ENCODE data around the gene VASN. TPM values are rescaled to one million over a fixed set of nuclear protein-coding genes. Genes with fewer than 3 reads are reported as not detected.

The VASN gene
- polyA plus RNA-seq (2013, experiment 1 of 2): 7.8 TPM
- 7.6 TPM for polyA plus RNA-seq (2013, experiment 2 of 2)

- Histone ChIP-seq H3K36me3 (replicated peaks in 1 of 2; ENCODE audit: control insufficient read depth in 2 of 2, insufficient read depth in 2 of 2, low read length in 2 of 2) (no peaks in the 10 kb centered on the region), H3K4ac (ENCODE audit: low read length) (peak within 1 kb of the TSS; percentile 53), H2BK120ac (ENCODE audit: low read depth, low read length) (peak within 1 kb of the TSS; percentile 96), H2BK5ac (ENCODE audit: low read length) (peak within 1 kb of the TSS; percentile 29), H4K8ac (ENCODE audit: low read depth, low read length) (peak within 1 kb of the TSS; percentile 82), H2BK12ac (ENCODE audit: low read length) (peak within 1 kb of the TSS; percentile 41), H3K14ac (ENCODE audit: low read length) (peak within 1 kb of the TSS; percentile 89), H3K27me3 (ENCODE audit: control insufficient read depth in 3 of 3, insufficient read depth in 3 of 3, low read depth in 1 of 3, low read length in 3 of 3) (no peaks in the 10 kb centered on the region), H3K79me1 (ENCODE audit: low read depth, low read length) (peaks cover 9% of the 10 kb centered on the region), H3K4me2 (ENCODE audit: insufficient read depth, low read length, poor library complexity, severe bottlenecking) (peak within 1 kb of the TSS; percentile 91), H3K9me3 (replicated peaks in 1 of 2; ENCODE audit: control insufficient read depth in 2 of 2, insufficient read depth in 1 of 2, low read depth in 1 of 2, low read length in 2 of 2) (no peaks in the 10 kb centered on the region), H2AK5ac (ENCODE audit: low read depth, low read length) (peak within 1 kb of the TSS; percentile 99), H3K4me3 (ENCODE audit: low read length in 2 of 2) (peak within 1 kb of the TSS; percentile 54 to 87), H3K18ac (ENCODE audit: low read length) (peak within 1 kb of the TSS; percentile 90), H2AFZ (ENCODE audit: low read length) (peak within 1 kb of the TSS; percentile 75), H4K91ac (ENCODE audit: low read depth, low read length, poor library complexity) (peak within 1 kb of the TSS; percentile 72), H3K9ac (ENCODE audit: low read depth, low read length, poor library complexity) (peak within 1 kb of the TSS; percentile 91), H2BK15ac (ENCODE audit: low read length) (peak within 1 kb of the TSS; percentile 38), H3K27ac (replicated peaks; ENCODE audit: low read length) (no peak within 1 kb of the TSS), H3K4me1 (ENCODE audit: control insufficient read depth in 2 of 2, insufficient read depth in 1 of 2, low read depth in 1 of 2, low read length in 2 of 2) (peaks cover 36 to 46% of the 10 kb centered on the region in 2 donors), H3K23ac (ENCODE audit: low read depth, low read length, poor library complexity) (peak within 1 kb of the TSS; percentile 96)
- no CpG with 5 or more reads among the region's 50 CpGs for WGBS, 2 donors (ENCODE audit: extremely low coverage in 2 of 2, insufficient read length in 2 of 2, insufficient replicate concordance in 1 of 2)
- DNase-seq (ENCODE audit: low spot score): peak; percentile 73
Measured at GRCh38 chr16:4371357-4372000, at the start of gene VASN. Gene VASN, plus strand, starts transcription at chr16:4371848. Its CDS starts 9,030 bp downstream, at chr16:4380878.

GRCh38 chr16:4322121-4323052 lies 49.3 kb upstream of the VASN start:
- H3K27me3 ChIP-seq (ENCODE audit: control insufficient read depth in 3 of 3, insufficient read depth in 3 of 3, low read depth in 1 of 3, low read length in 3 of 3): no peaks in the 10 kb centered on the region
- WGBS, 2 donors (ENCODE audit: extremely low coverage in 2 of 2, insufficient read length in 2 of 2, insufficient replicate concordance in 1 of 2): no CpG with 5 or more reads among the region's 30 CpGs
- H2BK12ac ChIP-seq (ENCODE audit: low read length): no peak overlapping the region
- H3K79me1 ChIP-seq (ENCODE audit: low read depth, low read length): peaks cover 37% of the 10 kb centered on the region
- DNase-seq (ENCODE audit: low spot score): no peak
- H3K4me3 ChIP-seq (ENCODE audit: low read length in 2 of 2): no peak overlapping the region
- peak overlapping the region; percentile 21 for H3K9ac ChIP-seq (ENCODE audit: low read depth, low read length, poor library complexity)
- no peak overlapping the region for H2BK5ac ChIP-seq (ENCODE audit: low read length)
- H2BK120ac ChIP-seq (ENCODE audit: low read depth, low read length): no peak overlapping the region
- H2AK5ac ChIP-seq (ENCODE audit: low read depth, low read length): peak overlapping the region; percentile 37
- H4K8ac ChIP-seq (ENCODE audit: low read depth, low read length): peak overlapping the region; percentile 43
- no peak overlapping the region for H3K27ac ChIP-seq (replicated peaks; ENCODE audit: low read length)
- H2BK15ac ChIP-seq (ENCODE audit: low read length): peak overlapping the region; percentile 49
- H3K4ac ChIP-seq (ENCODE audit: low read length): peak overlapping the region; percentile 37
- H3K14ac ChIP-seq (ENCODE audit: low read length): peak overlapping the region; percentile 38
- no peak overlapping the region for H2AFZ ChIP-seq (ENCODE audit: low read length)
- H3K18ac ChIP-seq (ENCODE audit: low read length): peak overlapping the region; percentile 71
- H3K4me1 ChIP-seq (ENCODE audit: control insufficient read depth in 2 of 2, insufficient read depth in 1 of 2, low read depth in 1 of 2, low read length in 2 of 2): peaks cover 24 to 43% of the 10 kb centered on the region in 2 donors
- H4K91ac ChIP-seq (ENCODE audit: low read depth, low read length, poor library complexity): no peak overlapping the region
- no peaks in the 10 kb centered on the region for H3K36me3 ChIP-seq (replicated peaks in 1 of 2; ENCODE audit: control insufficient read depth in 2 of 2, insufficient read depth in 2 of 2, low read length in 2 of 2)
- H3K23ac ChIP-seq (ENCODE audit: low read depth, low read length, poor library complexity): peak overlapping the region; percentile 73
- no peaks in the 10 kb centered on the region for H3K9me3 ChIP-seq (replicated peaks in 1 of 2; ENCODE audit: control insufficient read depth in 2 of 2, insufficient read depth in 1 of 2, low read depth in 1 of 2, low read length in 2 of 2)
- no peak overlapping the region for H3K4me2 ChIP-seq (ENCODE audit: insufficient read depth, low read length, poor library complexity, severe bottlenecking)

DNA sequence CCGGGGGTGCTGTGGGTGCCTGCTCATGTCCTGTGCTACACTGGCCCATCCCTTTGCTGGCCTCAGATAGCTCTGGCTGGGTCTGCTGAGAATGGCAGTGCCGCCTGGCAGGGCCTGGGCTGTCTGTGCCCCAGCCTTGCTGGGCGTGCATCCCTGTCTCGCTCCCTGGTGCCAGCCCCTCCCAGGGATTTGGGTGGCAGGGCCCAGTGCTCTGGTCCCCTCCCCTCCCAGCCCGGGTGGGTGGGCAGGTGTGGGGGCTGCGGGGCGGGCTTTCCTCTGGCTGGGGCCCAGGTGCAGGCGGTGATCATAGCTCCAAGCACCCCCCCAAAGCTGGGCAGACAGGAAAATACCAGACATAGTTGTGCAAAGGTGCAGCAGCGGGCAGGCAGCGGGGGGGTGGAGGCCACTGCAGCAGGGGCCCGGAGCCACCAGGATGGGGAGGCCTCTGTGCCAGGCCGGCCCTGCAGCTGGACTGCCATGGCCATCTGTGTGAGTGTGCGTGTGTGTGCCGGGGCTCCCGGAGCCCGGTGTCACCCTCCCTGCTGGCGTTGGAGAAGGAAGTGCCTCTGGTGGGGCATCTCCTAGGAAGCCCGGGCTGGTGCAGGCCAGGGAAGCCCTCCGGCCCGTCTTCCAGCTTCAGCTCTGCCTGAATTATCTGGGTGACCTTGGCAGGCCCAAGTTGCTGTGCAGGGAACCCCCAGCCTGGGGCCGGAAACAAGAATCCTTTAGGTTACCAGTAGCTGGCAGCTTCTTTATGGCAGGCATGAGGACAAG lies 48.4 kb upstream of the VASN start:
- H3K4me1 ChIP-seq (ENCODE audit: control insufficient read depth in 2 of 2, insufficient read depth in 1 of 2, low read depth in 1 of 2, low read length in 2 of 2): peaks cover 18 to 38% of the 10 kb centered on the region in 2 donors
- WGBS, 2 donors (ENCODE audit: extremely low coverage in 2 of 2, insufficient read length in 2 of 2, insufficient replicate concordance in 1 of 2): no CpG with 5 or more reads among the region's 21 CpGs

More for the DNA sequence above, 48.4 kb upstream of the VASN start:
- Histone ChIP-seq H2AK5ac (ENCODE audit: low read depth, low read length) (peak overlapping the region; percentile 37), H3K9me3 (replicated peaks in 1 of 2; ENCODE audit: control insufficient read depth in 2 of 2, insufficient read depth in 1 of 2, low read depth in 1 of 2, low read length in 2 of 2) (no peaks in the 10 kb centered on the region), H2BK120ac (ENCODE audit: low read depth, low read length) (no peak overlapping the region), H3K27ac (replicated peaks; ENCODE audit: low read length) (no peak overlapping the region), H2AFZ (ENCODE audit: low read length) (no peak overlapping the region), H2BK5ac (ENCODE audit: low read length) (no peak overlapping the region), H3K23ac (ENCODE audit: low read depth, low read length, poor library complexity) (no peak overlapping the region), H4K8ac (ENCODE audit: low read depth, low read length) (peak overlapping the region; percentile 17), H3K79me1 (ENCODE audit: low read depth, low read length) (peaks cover 36% of the 10 kb centered on the region), H3K27me3 (ENCODE audit: control insufficient read depth in 3 of 3, insufficient read depth in 3 of 3, low read depth in 1 of 3, low read length in 3 of 3) (no peaks in the 10 kb centered on the region), H3K4me2 (ENCODE audit: insufficient read depth, low read length, poor library complexity, severe bottlenecking) (no peak overlapping the region), H2BK12ac (ENCODE audit: low read length) (no peak overlapping the region), H3K4ac (ENCODE audit: low read length) (peak overlapping the region; percentile 37), H3K9ac (ENCODE audit: low read depth, low read length, poor library complexity) (peak overlapping the region; percentile 21), H3K14ac (ENCODE audit: low read length) (peak overlapping the region; percentile 38), H3K4me3 (ENCODE audit: low read length in 2 of 2) (no peak overlapping the region), H2BK15ac (ENCODE audit: low read length) (no peak overlapping the region), H3K18ac (ENCODE audit: low read length) (peak overlapping the region; percentile 71), H3K36me3 (replicated peaks in 1 of 2; ENCODE audit: control insufficient read depth in 2 of 2, insufficient read depth in 2 of 2, low read length in 2 of 2) (no peaks in the 10 kb centered on the region), H4K91ac (ENCODE audit: low read depth, low read length, poor library complexity) (no peak overlapping the region)
- no peak for DNase-seq (ENCODE audit: low spot score)
